ENCODE results near the gene COBLL1.
"Not testable (repeated sequence)": the region's sequence is repeated elsewhere in the genome, so short reads cannot be mapped to it uniquely, and the experiment has no call there.

COBLL1 gene

GRCh38 chr2:164734196-164734595 is 107.4 kb downstream of the COBLL1 start:
- intact Hi-C loops (cut with DNase I): loop anchor here (10.0 kb wide), 1 partner anchor 111 kb away; the partner anchor contains the start of gene COBLL1
- no peak for DNase-seq

- no peak for DNase-seq
- intact Hi-C loops (cut with DNase I): no loop called here
Observed at GRCh38 chr2:164725542-164725941, 116.1 kb downstream of the COBLL1 start.

- DNase-seq: no peak
- intact Hi-C loops (cut with DNase I): no loop called here
Observed at GRCh38 chr2:164722616-164723338, 118.8 kb downstream of the COBLL1 start.

- intact Hi-C loops (cut with DNase I): no loop called here
Observed at GRCh38 chr2:164721430-164721829, 120.2 kb downstream of the COBLL1 start.

GRCh38 chr2:164719996-164720941 is 121.4 kb downstream of the COBLL1 start:
- intact Hi-C loops (cut with DNase I): no loop called here
- DNase-seq: no peak

More at GRCh38 chr2:164721430-164721829, 120.2 kb downstream of the COBLL1 start:
- no peak for DNase-seq

GRCh38 chr2:164717000-164717803 is 124.4 kb downstream of the COBLL1 start:
- DNase-seq: no peak
- intact Hi-C loops (cut with DNase I): loop anchor here (2.0 kb wide), 1 partner anchor 156 kb away; no protein-coding TSS in a partner anchor

- DNase-seq: no peak
- intact Hi-C loops (cut with DNase I): no loop called here
Observed at GRCh38 chr2:164714471-164714870, 127.2 kb downstream of the COBLL1 start.

GRCh38 chr2:164711766-164712138 is 129.9 kb downstream of the COBLL1 start:
- intact Hi-C loops (cut with DNase I): no loop called here
- DNase-seq: no peak

GRCh38 chr2:164710837-164711765 is 130.5 kb downstream of the COBLL1 start:
- DNase-seq: no peak
- intact Hi-C loops (cut with DNase I): no loop called here

GRCh38 chr2:164710252-164710836 is 131.3 kb downstream of the COBLL1 start:
- intact Hi-C loops (cut with DNase I); DNase-seq: not testable (repeated sequence)

GRCh38 chr2:164706522-164706921 is 135.1 kb downstream of the COBLL1 start:
- no peak for DNase-seq
- intact Hi-C loops (cut with DNase I): no loop called here

- intact Hi-C loops (cut with DNase I): no loop called here
- peak in 2 of 10 donors; percentile 68 to 69 for DNase-seq
Observed at GRCh38 chr2:164705412-164706167, 136.0 kb downstream of the COBLL1 start.

- no peak for DNase-seq
- intact Hi-C loops (cut with DNase I): no loop called here
Observed at GRCh38 chr2:164703915-164704706, 137.5 kb downstream of the COBLL1 start.

- intact Hi-C loops (cut with DNase I): no loop called here
Observed at GRCh38 chr2:164701565-164701964, 140.1 kb downstream of the COBLL1 start.

GRCh38 chr2:164700390-164700789 is 141.2 kb downstream of the COBLL1 start:
- DNase-seq: no peak
- intact Hi-C loops (cut with DNase I): no loop called here

More at GRCh38 chr2:164701565-164701964, 140.1 kb downstream of the COBLL1 start:
- no peak for DNase-seq

- intact Hi-C loops (cut with DNase I): no loop called here
- no peak for DNase-seq
Observed at GRCh38 chr2:164697688-164698461, 143.7 kb downstream of the COBLL1 start.

- intact Hi-C loops (cut with DNase I): no loop called here
- DNase-seq: no peak
Observed at GRCh38 chr2:164696634-164697033, 145.0 kb downstream of the COBLL1 start.

Measured in posterior cingulate gyrus (tissue), 11 donors.